Liver (tissue), 9 donors: ENCODE results near the gene RCAN3. TPM values are rescaled to one million over a fixed set of nuclear protein-coding genes. Genes with fewer than 3 reads are reported as not detected.

Experiments used
- DNase-seq: peaks from one replicate; pipeline ENCODE4 v3.0.0-alpha.2; 2017; ENCODE audit warnings: low spot score
- H3K27ac ChIP-seq, 2 donors: one replicate each; pipeline ENCODE4 v1.7.0; 2013; ENCODE audit warnings: inconsistent platforms in 2 of 2, low read length in 2 of 2, control low read depth in 1 of 2, low read depth in 1 of 2, mild to moderate bottlenecking in 1 of 2
- H3K27me3 ChIP-seq, 4 donors: one replicate each; pipeline versions ENCODE4 v1.6.1 to v1.7.0; 2013; ENCODE audit warnings: low read length in 3 of 4, inconsistent platforms in 1 of 4, mild to moderate bottlenecking in 1 of 4, moderate library complexity in 1 of 4; ENCODE audit not compliant: control insufficient read depth in 4 of 4, insufficient read depth in 4 of 4
- H3K36me3 ChIP-seq, 4 donors: one replicate each; pipeline versions ENCODE4 v1.6.1 to v1.7.0; 2013; ENCODE audit warnings: low read length in 3 of 4, mild to moderate bottlenecking in 3 of 4, low read depth in 1 of 4, moderate library complexity in 1 of 4; ENCODE audit not compliant: control insufficient read depth in 4 of 4, insufficient read depth in 3 of 4
- H3K4me1 ChIP-seq, 4 donors: one replicate each; pipeline versions ENCODE4 v1.6.1 to v1.7.0; 2013; ENCODE audit warnings: low read length in 3 of 4, mild to moderate bottlenecking in 3 of 4, moderate library complexity in 1 of 4; ENCODE audit not compliant: control insufficient read depth in 4 of 4, insufficient read depth in 4 of 4
- H3K4me3 ChIP-seq, 3 donors: one replicate each; pipeline versions ENCODE4 v1.6.1 to v1.7.0; 2013; ENCODE audit warnings: low read length in 3 of 3, control low read depth in 1 of 3, low read depth in 1 of 3, mild to moderate bottlenecking in 1 of 3
- H3K9ac ChIP-seq, 2 donors: one replicate each; pipeline ENCODE4 v1.7.0; 2013; ENCODE audit warnings: low read length in 2 of 2, mild to moderate bottlenecking in 2 of 2, moderate library complexity in 2 of 2, control low read depth in 1 of 2, low read depth in 1 of 2
- H3K9me3 ChIP-seq, 4 donors: one replicate each; pipeline versions ENCODE4 v1.6.1 to v1.7.0; 2013; ENCODE audit warnings: low read length in 3 of 4; ENCODE audit not compliant: control insufficient read depth in 4 of 4
- ATF3 ChIP-seq: IDR thresholded peaks from 2 replicates; pipeline ENCODE4 v1.6.1; 2016; ENCODE audit warnings: antibody characterized with exemption
- CTCF ChIP-seq: fragments of 150-350 bp; IDR thresholded peaks from 2 replicates; pipeline ENCODE4 v1.5.1; 2017; ENCODE audit warnings: improper control_type of control experiment, low read depth, low read length; ENCODE audit not compliant: missing input control
- EGR1 ChIP-seq, 2 donors: IDR thresholded peaks; 2 replicates each; pipeline ENCODE4 v1.6.1; 2016 to 2018; ENCODE audit warnings: antibody characterized with exemption in 2 of 2, low read depth in 2 of 2
- FOXA1 ChIP-seq: IDR thresholded peaks from 2 replicates; pipeline ENCODE4 v1.6.1; 2016; ENCODE audit warnings: antibody characterized with exemption
- FOXA2 ChIP-seq: IDR thresholded peaks from 2 replicates; pipeline ENCODE4 v1.6.1; 2016; ENCODE audit warnings: antibody characterized with exemption
- GABPA ChIP-seq, 2 donors: IDR thresholded peaks in 1 of 2; conservative IDR thresholded peaks in 1 of 2; 2 replicates each; pipeline ENCODE4 v1.6.1; 2016; ENCODE audit warnings: antibody characterized with exemption in 2 of 2, mild to moderate bottlenecking in 1 of 2, moderate library complexity in 1 of 2
- HNF4A ChIP-seq, 2 donors: conservative IDR thresholded peaks; 2 replicates each; pipeline ENCODE4 v1.6.1; 2016; ENCODE audit warnings: antibody characterized with exemption in 2 of 2, mild to moderate bottlenecking in 2 of 2
- HNF4G ChIP-seq: IDR thresholded peaks from 2 replicates; pipeline ENCODE4 v1.6.1; 2016; ENCODE audit warnings: antibody characterized with exemption
- JUND ChIP-seq, 2 donors: IDR thresholded peaks; 2 replicates each; pipeline ENCODE4 v1.6.1; 2016; ENCODE audit warnings: antibody characterized with exemption in 2 of 2
- MAX ChIP-seq: IDR thresholded peaks from 2 replicates; pipeline ENCODE4 v1.6.1; 2016; ENCODE audit warnings: antibody characterized with exemption
- NR2F2 ChIP-seq: IDR thresholded peaks from 2 replicates; pipeline ENCODE4 v1.6.1; 2016; ENCODE audit warnings: antibody characterized with exemption
- RAD21 ChIP-seq, 2 donors: IDR thresholded peaks; 2 replicates each; pipeline ENCODE4 v1.6.1; 2016; ENCODE audit warnings: antibody characterized with exemption in 2 of 2, mild to moderate bottlenecking in 2 of 2
- RXRA ChIP-seq, 2 donors: IDR thresholded peaks; 2 replicates each; pipeline ENCODE4 v1.6.1; 2017 to 2018; ENCODE audit warnings: antibody characterized with exemption in 2 of 2, mild to moderate bottlenecking in 1 of 2
- SP1 ChIP-seq: IDR thresholded peaks from 2 replicates; pipeline ENCODE4 v1.6.1; 2018; ENCODE audit warnings: antibody characterized with exemption, mild to moderate bottlenecking
- TAF1 ChIP-seq: conservative IDR thresholded peaks from 2 replicates; pipeline ENCODE4 v1.6.1; 2016; ENCODE audit warnings: antibody characterized with exemption, mild to moderate bottlenecking
- YY1 ChIP-seq: IDR thresholded peaks from 2 replicates; pipeline ENCODE4 v1.6.1; 2016; ENCODE audit warnings: antibody characterized with exemption, mild to moderate bottlenecking
- ZBTB33 ChIP-seq: IDR thresholded peaks from 2 replicates; pipeline ENCODE4 v1.6.1; 2016; ENCODE audit warnings: antibody characterized with exemption
- WGBS: extraction: QIAGEN DNeasy Blood & Tissue Kit; methylation state at CpG from one replicate; pipeline ENCODE4 v1.1.7; 2013; 5-methylcytosine and 5-hydroxymethylcytosine counted together
- polyA plus RNA-seq, 2 donors: library from polyadenylated mRNA; stranded (reverse) in 1 of 2; unstranded in 1 of 2; fragments of 200-250 nt in 1 of 2; fragments of >200 nt in 1 of 2; fragmentation: Nextera tagmentation in 1 of 2; extraction: Ambion mirVana in 1 of 2; gene quantifications; one replicate each; pipeline versions ENCODE4 v1.2.1 to v1.2.3, GENCODE V29; 2013 to 2015
- total RNA-seq, 2 donors: library from RNA; depleted of rRNA; stranded (reverse); fragments of >200 nt; gene quantifications; one replicate each; pipeline ENCODE4 v1.2.3, GENCODE V29; 2014
- donor health status: healthy.
- donor health status: healthy.
- donor health status: healthy.
- donor health status: healthy.
- donor health status: healthy.

Gene RCAN3
- total and polyA plus RNA-seq, 4 donors = 0.97 to 3.1 (median 1.2) TPM

GRCh38 chr1:24578846-24579245 lies 76.2 kb downstream of the RCAN3 start:
- TF ChIP-seq RXRA (IDR thresholded peaks at IDR 0.05) (no peak), HNF4G (no peak), EGR1 (IDR thresholded peaks at IDR 0.05; ENCODE audit: low read depth in 2 of 2) (no peak), HNF4A (conservative IDR thresholded peaks at IDR 0.05) (no peak)
- no peaks in the 10 kb centered on the region for H3K9me3 ChIP-seq
- peaks cover 0 to 6% (median under 1%) of the 10 kb centered on the region in 4 donors for H3K4me1 ChIP-seq
- H3K36me3 ChIP-seq = no peaks in the 10 kb centered on the region
- H3K27me3 ChIP-seq = no peaks in the 10 kb centered on the region
- H3K27ac ChIP-seq = no peak overlapping the region
- H3K9ac ChIP-seq = no peak overlapping the region
- no peak for DNase-seq
- WGBS = 94% methylated on average over 7 of the region's 7 CpGs
- H3K4me3 ChIP-seq = no peak overlapping the region

- no peak for DNase-seq
- Histone ChIP-seq H3K4me1 (peaks cover 0 to 6% (median under 1%) of the 10 kb centered on the region in 4 donors), H3K9ac (no peak overlapping the region), H3K4me3 (no peak overlapping the region), H3K36me3 (no peaks in the 10 kb centered on the region), H3K27me3 (no peaks in the 10 kb centered on the region), H3K27ac (no peak overlapping the region), H3K9me3 (no peaks in the 10 kb centered on the region)
- 47% methylated on average over 10 of the region's 10 CpGs for WGBS
- peak; percentile 12 to 16 for TF ChIP-seq RXRA (IDR thresholded peaks at IDR 0.05)
- TF ChIP-seq JUND (IDR thresholded peaks at IDR 0.05) = no peak
- TF ChIP-seq SP1 = peak; percentile 31
- TF ChIP-seq RAD21 (IDR thresholded peaks at IDR 0.05) = peak in 1 of 2 donors; percentile 6
- peak; percentile 47 for TF ChIP-seq HNF4A (conservative IDR thresholded peaks at IDR 0.05)
- no peak for TF ChIP-seq ZBTB33
Observed at GRCh38 chr1:24580756-24581155, 78.1 kb downstream of the RCAN3 start.

GRCh38 chr1:24584171-24584647 lies 81.6 kb downstream of the RCAN3 start:
- TF ChIP-seq FOXA1 (no peak), MAX (no peak), TAF1 (no peak), EGR1 (IDR thresholded peaks at IDR 0.05; ENCODE audit: low read depth in 2 of 2) (no peak), ATF3 (no peak), GABPA (IDR thresholded peaks at IDR 0.05 in 1 of 2, conservative IDR thresholded peaks at IDR 0.05 in 1 of 2) (no peak), NR2F2 (no peak), YY1 (no peak), FOXA2 (no peak), ZBTB33 (no peak), RAD21 (IDR thresholded peaks at IDR 0.05) (no peak), RXRA (IDR thresholded peaks at IDR 0.05) (no peak), HNF4A (conservative IDR thresholded peaks at IDR 0.05) (no peak), CTCF (no peak)
- Histone ChIP-seq H3K4me1 (peaks cover 2 to 6% (median 3%) of the 10 kb centered on the region in 4 donors), H3K27ac (no peak overlapping the region), H3K9me3 (no peaks in the 10 kb centered on the region), H3K4me3 (no peak overlapping the region), H3K36me3 (no peaks in the 10 kb centered on the region), H3K9ac (no peak overlapping the region), H3K27me3 (no peaks in the 10 kb centered on the region)
- 65% methylated on average over 6 of the region's 6 CpGs for WGBS
- no peak for DNase-seq
